Measurements from ENCODE around the gene POU2F2. TPM values are rescaled to one million over a fixed set of nuclear protein-coding genes. Genes with fewer than 3 reads are reported as not detected.
A peak's percentile ranks its signal among the peaks of the same experiment; 100 is the strongest.

Gene POU2F2
- polyA plus RNA-seq, 4 donors = 0.69 to 1.7 (median 1.2) TPM

- DNase-seq (ENCODE audit: low read depth in 4 of 4, low spot score in 3 of 4) = no peak
These were observed 23.6 kb upstream of the POU2F2 start for GRCh38 chr19:42155796-42156195.

GRCh38 chr19:42154471-42155323 is 22.5 kb upstream of the POU2F2 start:
- DNase-seq (ENCODE audit: low read depth in 4 of 4, low spot score in 3 of 4) = no peak

GRCh38 chr19:42153672-42154433 is 21.6 kb upstream of the POU2F2 start:
- no peak for DNase-seq (ENCODE audit: low read depth in 4 of 4, low spot score in 3 of 4)

GRCh38 chr19:42152910-42153671 is 20.8 kb upstream of the POU2F2 start:
- no peak for DNase-seq (ENCODE audit: low read depth in 4 of 4, low spot score in 3 of 4)

GRCh38 chr19:42151782-42152684 is 19.8 kb upstream of the POU2F2 start:
- DNase-seq (ENCODE audit: low read depth in 4 of 4, low spot score in 3 of 4) = no peak

- DNase-seq (ENCODE audit: low read depth in 4 of 4, low spot score in 3 of 4) = no peak
These were observed 18.7 kb upstream of the POU2F2 start for GRCh38 chr19:42150911-42151361.

- no peak for DNase-seq (ENCODE audit: low read depth in 4 of 4, low spot score in 3 of 4)
These were observed 18.1 kb upstream of the POU2F2 start for GRCh38 chr19:42150364-42150763.

GRCh38 chr19:42149447-42150202 is 17.4 kb upstream of the POU2F2 start:
- no peak for DNase-seq (ENCODE audit: low read depth in 4 of 4, low spot score in 3 of 4)

GRCh38 chr19:42148266-42148665 is 16.0 kb upstream of the POU2F2 start:
- DNase-seq (ENCODE audit: low read depth in 4 of 4, low spot score in 3 of 4) = no peak

GRCh38 chr19:42143341-42144234 is 11.3 kb upstream of the POU2F2 start:
- peak in 1 of 4 donors; percentile 29 for DNase-seq (ENCODE audit: low read depth in 4 of 4, low spot score in 3 of 4)

GRCh38 chr19:42140125-42140754 is 8.0 kb upstream of the POU2F2 start:
- DNase-seq (ENCODE audit: low read depth in 4 of 4, low spot score in 3 of 4) = peak; percentile 50 to 82 (median 63)

GRCh38 chr19:42134535-42135070 is 2.4 kb upstream of the POU2F2 start:
- no peak for DNase-seq (ENCODE audit: low read depth in 4 of 4, low spot score in 3 of 4)

GRCh38 chr19:42132851-42133528 is 744 bp upstream of the POU2F2 start:
- DNase-seq (ENCODE audit: low read depth in 4 of 4, low spot score in 3 of 4) = no peak

- DNase-seq (ENCODE audit: low read depth in 4 of 4, low spot score in 3 of 4) = no peak
These were observed 857 bp downstream of the POU2F2 start for GRCh38 chr19:42131149-42132029.

GRCh38 chr19:42130254-42130573 is 2.0 kb downstream of the POU2F2 start:
- no peak for DNase-seq (ENCODE audit: low read depth in 4 of 4, low spot score in 3 of 4)

All from left renal pelvis (tissue), 4 donors.